ENCODE data around the gene ZSCAN2. TPM values are rescaled to one million over a fixed set of nuclear protein-coding genes. Genes with fewer than 3 reads are reported as not detected.

ZSCAN2 gene
- polyA plus RNA-seq, 1 donor, result 12.1 TPM

DNA sequence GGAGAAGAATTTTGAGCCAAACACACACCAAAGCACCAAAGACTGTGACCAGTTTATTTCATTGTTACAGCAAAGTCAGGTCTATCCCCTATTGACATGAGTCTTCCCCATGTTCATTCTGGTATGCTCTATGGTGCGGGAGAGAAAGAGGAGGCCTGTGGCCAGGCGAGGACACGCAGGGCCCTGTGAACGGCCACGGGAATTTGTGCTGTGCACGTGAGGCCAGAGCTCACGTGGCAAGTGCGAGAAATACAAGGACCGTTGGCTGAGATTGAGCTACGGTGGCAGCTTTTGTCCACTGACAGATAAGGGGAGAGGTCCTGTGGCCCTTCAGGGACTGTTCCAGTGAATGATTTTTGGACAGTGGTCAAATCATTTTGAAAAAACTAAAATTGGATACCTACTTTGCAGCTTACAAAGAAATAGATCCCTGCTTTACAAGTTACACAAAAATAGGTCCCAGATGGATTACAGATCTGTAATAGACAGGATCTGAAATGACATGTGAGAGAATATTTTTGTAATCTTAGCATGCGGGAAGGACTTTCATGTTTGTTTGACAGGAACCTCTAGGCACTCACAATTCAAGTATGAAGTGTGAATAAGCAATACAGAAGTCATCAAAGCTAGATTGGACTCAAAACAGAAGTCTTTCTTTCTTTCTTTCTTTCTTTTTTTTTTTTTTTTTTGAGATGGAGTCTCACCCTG, 9.2 kb downstream of the ZSCAN2 start:
- 100% methylated on average over 1 of the region's 11 CpGs for WGBS (ENCODE audit: insufficient coverage, low lambda C conversion rate)
- H3K27ac ChIP-seq (ENCODE audit: low read length), result no peak overlapping the region
- DNase-seq, result no peak
- H3K4me3 ChIP-seq (ENCODE audit: low read length), result no peak overlapping the region
- H3K27me3 ChIP-seq (ENCODE audit: control insufficient read depth, insufficient read depth, low read length), result no peaks in the 10 kb centered on the region
- peaks cover 24% of the 10 kb centered on the region for H3K36me3 ChIP-seq (ENCODE audit: control insufficient read depth, insufficient read depth, low read length)
- peaks cover 26% of the 10 kb centered on the region for H3K4me1 ChIP-seq (ENCODE audit: control insufficient read depth, insufficient read depth, low read length)
- H3K9me3 ChIP-seq (ENCODE audit: control insufficient read depth, low read depth, low read length), result no peaks in the 10 kb centered on the region

DNA sequence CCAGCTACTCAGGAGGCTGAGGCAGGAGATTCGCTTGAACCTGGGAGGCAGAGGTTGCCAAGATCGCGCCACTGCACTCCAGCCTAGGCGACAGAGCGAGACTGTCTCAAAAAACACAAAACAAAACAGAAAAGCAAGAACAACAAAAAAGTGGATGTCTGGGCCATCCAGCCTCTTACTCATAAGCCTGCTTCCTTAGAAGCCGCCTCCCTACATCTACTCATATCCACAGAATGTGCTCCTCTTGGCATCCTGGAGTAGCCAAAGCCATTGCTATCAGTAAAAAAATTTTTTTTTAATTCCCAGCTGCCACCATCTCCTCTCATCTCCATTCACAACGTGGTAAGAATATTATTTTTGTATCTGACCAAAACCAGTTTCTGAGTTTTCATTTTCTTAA, 10.8 kb downstream of the ZSCAN2 start:
- no CpG with 5 or more reads among the region's 7 CpGs for WGBS (ENCODE audit: insufficient coverage, low lambda C conversion rate)
- Histone ChIP-seq H3K4me3 (ENCODE audit: low read length) (no peak overlapping the region), H3K27me3 (ENCODE audit: control insufficient read depth, insufficient read depth, low read length) (no peaks in the 10 kb centered on the region), H3K27ac (ENCODE audit: low read length) (no peak overlapping the region), H3K9me3 (ENCODE audit: control insufficient read depth, low read depth, low read length) (no peaks in the 10 kb centered on the region), H3K4me1 (ENCODE audit: control insufficient read depth, insufficient read depth, low read length) (peaks cover 10% of the 10 kb centered on the region), H3K36me3 (ENCODE audit: control insufficient read depth, insufficient read depth, low read length) (peaks cover 17% of the 10 kb centered on the region)
- no peak for DNase-seq

DNA sequence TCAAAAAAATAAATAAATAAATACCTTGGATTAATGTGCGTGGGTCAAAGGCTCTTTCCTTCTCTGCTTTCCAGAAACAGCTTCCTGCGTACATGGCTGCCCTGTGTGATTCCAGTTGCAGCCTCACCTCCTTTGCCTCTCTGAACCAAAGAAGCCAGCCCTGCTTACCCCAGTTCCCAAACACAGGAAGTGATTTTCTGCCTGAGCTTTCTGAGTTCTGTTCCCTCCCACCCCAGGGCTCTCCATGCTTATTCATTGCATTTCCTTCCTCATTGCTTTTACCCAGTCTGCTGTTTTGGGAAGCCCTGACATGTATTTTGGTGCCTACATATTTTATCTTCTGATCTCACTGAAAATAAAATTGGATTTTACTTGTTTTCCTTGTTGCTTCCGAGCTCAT, 15.4 kb downstream of the ZSCAN2 start:
- H3K27ac ChIP-seq (ENCODE audit: low read length), result no peak overlapping the region
- peaks cover 7% of the 10 kb centered on the region for H3K4me1 ChIP-seq (ENCODE audit: control insufficient read depth, insufficient read depth, low read length)
- no peak for DNase-seq
- no peak overlapping the region for H3K4me3 ChIP-seq (ENCODE audit: low read length)
- H3K36me3 ChIP-seq (ENCODE audit: control insufficient read depth, insufficient read depth, low read length), result peaks cover 14% of the 10 kb centered on the region
- WGBS (ENCODE audit: insufficient coverage, low lambda C conversion rate), result 90% methylated on average over 2 of the region's 3 CpGs
- no peaks in the 10 kb centered on the region for H3K27me3 ChIP-seq (ENCODE audit: control insufficient read depth, insufficient read depth, low read length)
- H3K9me3 ChIP-seq (ENCODE audit: control insufficient read depth, low read depth, low read length), result peaks cover 8% of the 10 kb centered on the region

DNA sequence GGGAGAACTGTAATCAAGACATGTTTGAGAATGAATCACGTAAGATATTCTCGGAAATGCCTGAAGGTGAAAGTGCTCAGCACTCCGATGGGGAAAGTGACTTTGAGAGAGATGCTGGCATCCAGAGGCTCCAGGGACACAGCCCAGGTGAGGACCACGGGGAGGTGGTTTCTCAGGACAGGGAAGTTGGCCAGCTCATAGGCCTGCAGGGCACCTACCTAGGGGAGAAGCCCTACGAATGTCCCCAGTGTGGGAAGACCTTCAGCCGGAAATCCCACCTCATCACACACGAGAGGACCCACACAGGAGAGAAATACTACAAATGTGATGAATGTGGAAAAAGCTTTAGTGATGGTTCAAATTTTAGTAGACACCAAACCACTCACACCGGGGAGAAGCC, 19.8 kb downstream of the ZSCAN2 start:
- H3K27me3 ChIP-seq (ENCODE audit: control insufficient read depth, insufficient read depth, low read length), result no peaks in the 10 kb centered on the region
- peaks cover 27% of the 10 kb centered on the region for H3K36me3 ChIP-seq (ENCODE audit: control insufficient read depth, insufficient read depth, low read length)
- no peak for DNase-seq
- WGBS (ENCODE audit: insufficient coverage, low lambda C conversion rate), result no CpG with 5 or more reads among the region's 8 CpGs
- no peak overlapping the region for H3K4me3 ChIP-seq (ENCODE audit: low read length)
- peaks cover 16% of the 10 kb centered on the region for H3K9me3 ChIP-seq (ENCODE audit: control insufficient read depth, low read depth, low read length)
- no peak overlapping the region for H3K27ac ChIP-seq (ENCODE audit: low read length)
- peaks cover 7% of the 10 kb centered on the region for H3K4me1 ChIP-seq (ENCODE audit: control insufficient read depth, insufficient read depth, low read length)

DNA sequence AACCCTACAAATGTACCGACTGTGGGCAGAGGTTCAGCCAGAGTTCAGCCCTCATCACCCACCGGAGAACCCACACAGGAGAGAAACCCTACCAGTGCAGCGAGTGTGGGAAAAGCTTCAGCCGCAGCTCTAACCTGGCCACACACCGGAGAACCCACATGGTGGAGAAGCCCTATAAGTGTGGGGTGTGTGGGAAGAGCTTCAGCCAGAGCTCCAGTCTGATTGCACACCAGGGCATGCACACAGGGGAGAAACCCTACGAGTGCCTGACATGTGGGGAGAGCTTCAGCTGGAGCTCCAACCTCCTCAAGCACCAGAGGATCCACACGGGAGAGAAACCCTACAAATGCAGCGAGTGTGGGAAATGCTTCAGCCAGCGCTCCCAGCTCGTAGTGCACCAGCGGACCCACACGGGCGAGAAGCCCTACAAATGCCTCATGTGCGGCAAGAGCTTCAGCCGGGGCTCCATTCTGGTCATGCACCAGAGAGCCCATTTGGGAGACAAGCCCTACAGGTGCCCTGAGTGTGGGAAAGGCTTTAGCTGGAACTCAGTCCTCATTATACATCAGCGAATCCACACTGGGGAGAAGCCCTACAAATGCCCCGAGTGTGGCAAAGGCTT, 20.7 kb downstream of the ZSCAN2 start:
- no peak overlapping the region for H3K27ac ChIP-seq (ENCODE audit: low read length)
- peaks cover 16% of the 10 kb centered on the region for H3K9me3 ChIP-seq (ENCODE audit: control insufficient read depth, low read depth, low read length)
- no peaks in the 10 kb centered on the region for H3K27me3 ChIP-seq (ENCODE audit: control insufficient read depth, insufficient read depth, low read length)
- H3K36me3 ChIP-seq (ENCODE audit: control insufficient read depth, insufficient read depth, low read length), result peaks cover 27% of the 10 kb centered on the region
- DNase-seq, result no peak
- no peak overlapping the region for H3K4me3 ChIP-seq (ENCODE audit: low read length)
- WGBS (ENCODE audit: insufficient coverage, low lambda C conversion rate), result no CpG with 5 or more reads among the region's 17 CpGs
- H3K4me1 ChIP-seq (ENCODE audit: control insufficient read depth, insufficient read depth, low read length), result peaks cover 7% of the 10 kb centered on the region

DNA sequence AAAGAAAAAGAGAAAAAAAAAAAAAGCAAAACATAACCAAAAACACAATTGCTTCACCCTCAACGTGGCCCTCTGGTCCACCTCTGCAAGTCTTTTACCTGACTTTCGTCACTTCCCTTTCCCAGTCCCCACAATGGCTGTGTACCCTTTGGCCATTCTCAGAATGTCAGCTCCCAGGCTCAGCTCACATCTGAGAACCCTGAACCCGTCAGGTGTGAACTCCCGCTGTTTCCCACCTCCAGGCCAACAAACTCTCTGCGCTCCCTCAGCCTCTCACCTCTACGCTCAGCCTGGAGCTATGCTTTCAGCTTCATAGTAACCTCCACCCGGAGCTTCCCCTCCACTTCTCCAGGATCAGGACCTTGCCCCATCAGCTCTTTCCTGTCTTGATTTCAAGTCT, 23.6 kb downstream of the ZSCAN2 start:
- Histone ChIP-seq H3K4me3 (ENCODE audit: low read length) (no peak overlapping the region), H3K36me3 (ENCODE audit: control insufficient read depth, insufficient read depth, low read length) (peaks cover 26% of the 10 kb centered on the region), H3K4me1 (ENCODE audit: control insufficient read depth, insufficient read depth, low read length) (no peaks in the 10 kb centered on the region), H3K9me3 (ENCODE audit: control insufficient read depth, low read depth, low read length) (peaks cover 16% of the 10 kb centered on the region), H3K27me3 (ENCODE audit: control insufficient read depth, insufficient read depth, low read length) (no peaks in the 10 kb centered on the region), H3K27ac (ENCODE audit: low read length) (no peak overlapping the region)
- no peak for DNase-seq
- WGBS (ENCODE audit: insufficient coverage, low lambda C conversion rate), result 100% methylated on average over 1 of the region's 7 CpGs

DNA sequence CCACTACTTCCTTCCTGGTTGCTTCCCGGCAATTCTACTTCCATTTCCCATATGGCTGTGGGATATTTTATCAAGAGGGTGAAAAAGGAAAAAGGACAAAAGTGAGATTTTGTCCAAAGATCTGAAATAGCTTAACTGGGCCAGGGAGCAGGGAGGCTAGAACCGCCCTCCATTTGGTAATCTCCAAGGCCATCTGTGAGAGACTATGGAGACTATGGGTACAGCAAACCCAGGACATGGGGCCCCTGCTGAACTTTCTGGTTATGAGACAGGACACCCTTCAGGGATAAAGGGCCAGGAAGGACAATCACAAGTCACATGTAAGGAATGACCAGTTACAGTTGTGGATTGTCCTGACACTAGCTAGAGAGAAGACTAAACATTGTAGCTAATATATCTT, 24.3 kb downstream of the ZSCAN2 start:
- Histone ChIP-seq H3K36me3 (ENCODE audit: control insufficient read depth, insufficient read depth, low read length) (peaks cover 26% of the 10 kb centered on the region), H3K4me1 (ENCODE audit: control insufficient read depth, insufficient read depth, low read length) (no peaks in the 10 kb centered on the region), H3K9me3 (ENCODE audit: control insufficient read depth, low read depth, low read length) (peaks cover 16% of the 10 kb centered on the region), H3K4me3 (ENCODE audit: low read length) (no peak overlapping the region), H3K27me3 (ENCODE audit: control insufficient read depth, insufficient read depth, low read length) (no peaks in the 10 kb centered on the region), H3K27ac (ENCODE audit: low read length) (no peak overlapping the region)
- DNase-seq, result no peak
- no CpG with 5 or more reads among the region's 2 CpGs for WGBS (ENCODE audit: insufficient coverage, low lambda C conversion rate)

DNA sequence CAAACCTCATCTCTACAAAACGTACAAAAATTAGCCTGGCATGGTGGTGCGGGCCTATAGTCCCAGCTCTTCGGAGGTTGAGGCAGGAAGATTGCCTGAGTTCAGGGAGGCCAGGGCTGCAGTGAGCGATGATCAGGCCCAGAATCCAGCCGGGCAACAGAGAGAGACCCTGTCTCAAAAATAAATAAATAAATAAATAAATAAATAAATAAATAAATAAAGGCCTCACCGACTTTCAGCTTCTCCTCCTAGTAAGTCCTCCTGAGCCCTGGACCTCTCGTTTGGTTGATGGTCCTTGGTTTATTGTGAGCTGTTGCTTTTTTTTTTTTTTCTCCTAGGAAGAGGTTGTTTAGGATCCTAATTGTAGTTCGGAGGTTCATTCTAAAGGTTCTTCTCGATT, 28.2 kb downstream of the ZSCAN2 start:
- Histone ChIP-seq H3K4me3 (ENCODE audit: low read length) (no peak overlapping the region), H3K27me3 (ENCODE audit: control insufficient read depth, insufficient read depth, low read length) (no peaks in the 10 kb centered on the region), H3K36me3 (ENCODE audit: control insufficient read depth, insufficient read depth, low read length) (peaks cover 2% of the 10 kb centered on the region), H3K27ac (ENCODE audit: low read length) (no peak overlapping the region), H3K9me3 (ENCODE audit: control insufficient read depth, low read depth, low read length) (no peaks in the 10 kb centered on the region), H3K4me1 (ENCODE audit: control insufficient read depth, insufficient read depth, low read length) (peaks cover 10% of the 10 kb centered on the region)
- WGBS (ENCODE audit: insufficient coverage, low lambda C conversion rate), result no CpG with 5 or more reads among the region's 9 CpGs
- no peak for DNase-seq

DNA sequence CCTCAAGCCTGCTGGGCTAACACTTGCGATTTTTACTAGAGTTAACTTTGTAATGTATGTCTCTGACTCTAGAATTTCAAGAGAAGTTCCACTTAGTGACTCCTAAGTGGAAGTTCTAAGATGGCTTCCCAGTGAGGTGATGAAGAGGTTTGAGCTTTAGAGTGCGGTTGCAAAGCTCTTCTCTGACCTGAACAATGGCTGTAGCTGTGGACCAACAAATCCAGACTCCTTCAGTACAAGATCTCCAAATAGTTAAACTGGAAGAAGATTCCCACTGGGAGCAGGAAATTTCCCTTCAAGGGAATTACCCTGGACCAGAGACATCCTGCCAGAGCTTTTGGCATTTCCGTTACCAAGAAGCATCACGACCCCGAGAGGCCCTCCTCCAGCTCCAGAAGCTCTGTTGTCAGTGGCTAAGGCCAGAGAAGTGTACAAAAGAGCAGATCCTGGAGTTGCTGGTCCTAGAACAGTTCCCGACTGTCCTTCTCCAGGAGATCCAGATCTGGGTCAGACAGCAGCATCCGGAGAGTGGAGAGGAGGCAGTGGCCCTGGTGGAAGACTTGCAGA, 31.0 kb downstream of the ZSCAN2 start:
- Histone ChIP-seq H3K27ac (ENCODE audit: low read length) (peak overlapping the region; percentile 73), H3K4me1 (ENCODE audit: control insufficient read depth, insufficient read depth, low read length) (peaks cover 10% of the 10 kb centered on the region), H3K36me3 (ENCODE audit: control insufficient read depth, insufficient read depth, low read length) (peaks cover 8% of the 10 kb centered on the region), H3K9me3 (ENCODE audit: control insufficient read depth, low read depth, low read length) (no peaks in the 10 kb centered on the region), H3K4me3 (ENCODE audit: low read length) (peak overlapping the region; percentile 72), H3K27me3 (ENCODE audit: control insufficient read depth, insufficient read depth, low read length) (no peaks in the 10 kb centered on the region)
- no CpG with 5 or more reads among the region's 7 CpGs for WGBS (ENCODE audit: insufficient coverage, low lambda C conversion rate)
- no peak for DNase-seq

DNA sequence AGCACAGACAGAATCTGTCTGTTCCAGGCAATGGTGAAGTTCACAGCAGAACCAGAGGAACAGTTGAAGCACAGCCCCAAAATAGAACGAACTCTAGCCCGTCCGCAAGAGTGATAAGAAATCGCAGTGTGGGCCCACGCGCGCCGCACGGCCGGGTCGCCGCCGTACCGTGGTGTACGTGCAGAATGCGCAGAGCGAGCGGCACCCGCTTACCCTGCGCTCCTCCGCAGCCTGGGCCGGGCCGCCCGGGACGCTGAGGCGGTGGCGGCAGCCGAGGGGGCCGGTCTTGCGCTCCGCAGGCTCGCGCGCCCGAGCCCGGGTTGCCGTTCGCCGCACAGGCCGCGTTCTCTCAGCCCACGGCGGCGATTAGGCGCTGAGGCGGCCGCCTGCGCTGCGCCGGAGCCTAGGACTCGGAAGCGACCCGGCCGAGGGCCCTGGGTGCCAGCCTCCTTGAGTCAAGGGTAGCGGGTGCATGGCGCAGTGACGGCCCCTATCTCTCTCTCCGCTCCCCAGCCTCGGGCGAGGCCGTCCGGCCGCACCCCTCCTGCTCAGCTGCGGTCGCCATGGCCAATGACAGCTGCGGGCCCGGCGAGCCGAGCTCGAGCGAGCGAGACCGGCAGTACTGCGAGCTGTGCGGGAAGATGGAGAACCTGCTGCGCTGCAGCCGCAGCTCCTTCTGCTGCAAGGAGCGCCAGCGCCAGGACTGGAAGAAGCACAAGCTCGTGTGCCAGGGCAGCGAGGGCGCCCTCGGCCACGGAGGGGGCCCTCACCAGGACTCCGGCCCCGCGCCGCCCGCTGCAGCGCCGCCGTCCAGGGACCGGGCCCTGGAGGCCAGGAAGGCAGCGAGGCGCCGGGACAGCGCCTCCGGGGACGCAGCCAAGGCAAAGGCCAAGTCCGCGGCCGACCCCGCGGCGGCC, 32.8 kb downstream of the ZSCAN2 start:
- peaks cover 10% of the 10 kb centered on the region for H3K4me1 ChIP-seq (ENCODE audit: control insufficient read depth, insufficient read depth, low read length)
- H3K27ac ChIP-seq (ENCODE audit: low read length), result peak overlapping the region; percentile 95
- no peaks in the 10 kb centered on the region for H3K9me3 ChIP-seq (ENCODE audit: control insufficient read depth, low read depth, low read length)
- peak; percentile 68 to 89 for DNase-seq
- H3K4me3 ChIP-seq (ENCODE audit: low read length), result peak overlapping the region; percentile 63
- peaks cover 22% of the 10 kb centered on the region for H3K36me3 ChIP-seq (ENCODE audit: control insufficient read depth, insufficient read depth, low read length)
- no CpG with 5 or more reads among the region's 105 CpGs for WGBS (ENCODE audit: insufficient coverage, low lambda C conversion rate)
- H3K27me3 ChIP-seq (ENCODE audit: control insufficient read depth, insufficient read depth, low read length), result no peaks in the 10 kb centered on the region

All from large intestine (tissue), 3 donors.